Mesenchymal stem cell (in vitro differentiated cells and primary cell): ENCODE data around the gene TRIM66.
A peak's percentile ranks its signal among the peaks of the same experiment; 100 is the strongest.
"Not testable (repeated sequence)": the region's sequence is repeated elsewhere in the genome, so short reads cannot be mapped to it uniquely, and the experiment has no call there.

Experiments used
- DNase-seq: peaks from one replicate; pipeline ENCODE4 v3.0.0-alpha.2; 2013
- H2AFZ ChIP-seq: one replicate; pipeline ENCODE4 v1.6.1; 2013; ENCODE audit warnings: low read depth, mild to moderate bottlenecking, control low read depth, inconsistent platforms, low read length, moderate library complexity
- H2AK5ac ChIP-seq: 2 replicates; pipeline ENCODE4 v1.6.1; 2013; ENCODE audit warnings: low read length, moderate library complexity, mild to moderate bottlenecking, inconsistent platforms; ENCODE audit not compliant: severe bottlenecking
- H2BK120ac ChIP-seq: one replicate; pipeline ENCODE4 v1.6.1; 2013; ENCODE audit warnings: low read depth, mild to moderate bottlenecking, inconsistent platforms, low read length, moderate library complexity
- H2BK12ac ChIP-seq, 2 experiments: one replicate each; pipeline ENCODE4 v1.6.1; 2013; ENCODE audit warnings: inconsistent platforms in 2 of 2, low read length in 2 of 2, mild to moderate bottlenecking in 2 of 2, moderate library complexity in 2 of 2, control low read depth in 1 of 2
- H2BK15ac ChIP-seq: one replicate; pipeline ENCODE4 v1.6.1; 2013; ENCODE audit warnings: mild to moderate bottlenecking, low read depth, inconsistent platforms; ENCODE audit not compliant: poor library complexity, severe bottlenecking
- H2BK5ac ChIP-seq: 2 replicates; pipeline ENCODE4 v1.6.1; 2013; ENCODE audit warnings: low read depth, mild to moderate bottlenecking, low read length, control low read depth, inconsistent platforms; ENCODE audit not compliant: poor library complexity, severe bottlenecking
- H3K14ac ChIP-seq, 2 experiments: one replicate each; pipeline ENCODE4 v1.6.1; 2013; ENCODE audit warnings: inconsistent platforms in 2 of 2, low read length in 2 of 2, control low read depth in 1 of 2, mild to moderate bottlenecking in 1 of 2, moderate library complexity in 1 of 2
- H3K18ac ChIP-seq, 2 experiments: one replicate each; pipeline ENCODE4 v1.6.1; 2013; ENCODE audit warnings: inconsistent platforms in 2 of 2, low read length in 2 of 2, control low read depth in 1 of 2, low read depth in 1 of 2, mild to moderate bottlenecking in 1 of 2
- H3K23ac ChIP-seq, 2 experiments: one replicate each; pipeline ENCODE4 v1.6.1; 2013; ENCODE audit warnings: inconsistent platforms in 2 of 2, low read length in 2 of 2, mild to moderate bottlenecking in 2 of 2, moderate library complexity in 2 of 2, control low read depth in 1 of 2
- H3K27ac ChIP-seq: 2 replicates; pipeline ENCODE4 v1.5.1; 2013; ENCODE audit warnings: mild to moderate bottlenecking, moderate library complexity, low read length, control low read depth, inconsistent platforms; ENCODE audit not compliant: poor library complexity, severe bottlenecking
- H3K27me3 ChIP-seq, 2 experiments: 2 replicates each; pipeline versions ENCODE4 v1.6.1 to v1.7.0; 2013; ENCODE audit warnings: low read length in 2 of 2, mild to moderate bottlenecking in 2 of 2, moderate library complexity in 2 of 2, control low read depth in 1 of 2, inconsistent platforms in 1 of 2; ENCODE audit not compliant: control insufficient read depth in 1 of 2, insufficient read depth in 1 of 2
- H3K36me3 ChIP-seq, 2 experiments: 2 replicates each; pipeline versions ENCODE4 v1.6.1 to v1.7.0; 2013; ENCODE audit warnings: low read length in 2 of 2, control low read depth in 1 of 2, inconsistent platforms in 1 of 2, low read depth in 1 of 2, mild to moderate bottlenecking in 1 of 2; ENCODE audit not compliant: insufficient read depth in 2 of 2, control insufficient read depth in 1 of 2
- H3K4ac ChIP-seq, 2 experiments: one replicate each; pipeline ENCODE4 v1.6.1; 2013; ENCODE audit warnings: inconsistent platforms in 2 of 2, low read length in 2 of 2, mild to moderate bottlenecking in 2 of 2, moderate library complexity in 2 of 2, control low read depth in 1 of 2, low read depth in 1 of 2
- H3K4me1 ChIP-seq: 2 replicates; pipeline ENCODE4 v1.6.1; 2013; ENCODE audit warnings: low read depth, low read length, control low read depth; ENCODE audit not compliant: control insufficient read depth, insufficient read depth
- H3K4me2 ChIP-seq: 2 replicates; pipeline ENCODE4 v1.6.1; 2013; ENCODE audit warnings: low read length, mild to moderate bottlenecking, inconsistent platforms; ENCODE audit not compliant: poor library complexity, severe bottlenecking
- H3K4me3 ChIP-seq, 2 experiments: 2 replicates each; pipeline versions ENCODE4 v1.5.1 to v1.7.0; 2013; ENCODE audit warnings: low read length in 2 of 2, mild to moderate bottlenecking in 2 of 2, control low read depth in 1 of 2, low read depth in 1 of 2; ENCODE audit not compliant: insufficient read depth in 1 of 2
- H3K79me1 ChIP-seq: replicated peaks from 2 replicates; pipeline ENCODE4 v1.6.1; 2013; ENCODE audit warnings: mild to moderate bottlenecking, control low read depth, low read length, inconsistent platforms; ENCODE audit not compliant: poor library complexity, severe bottlenecking
- H3K9ac ChIP-seq: 2 replicates; pipeline ENCODE4 v1.7.0; 2013; ENCODE audit warnings: mild to moderate bottlenecking, low read length, moderate library complexity
- H3K9me3 ChIP-seq: 2 replicates; pipeline ENCODE4 v1.7.0; 2013; ENCODE audit warnings: mild to moderate bottlenecking, low read length; ENCODE audit not compliant: control insufficient read depth
- H4K8ac ChIP-seq: one replicate; pipeline ENCODE4 v1.6.1; 2013; ENCODE audit warnings: inconsistent platforms, mild to moderate bottlenecking, low read length, moderate library complexity
- H4K91ac ChIP-seq: one replicate; pipeline ENCODE4 v1.6.1; 2013; ENCODE audit warnings: mild to moderate bottlenecking, low read length, inconsistent platforms
- WGBS: methylation state at CpG from one replicate; pipeline ENCODE4 v1.1.7; 2013; ENCODE audit warnings: mixed read lengths; 5-methylcytosine and 5-hydroxymethylcytosine counted together

The TRIM66 gene

GRCh38 chr11:8670081-8670480 is 12.4 kb downstream of the TRIM66 start:
- H3K4me3 ChIP-seq, H2AK5ac ChIP-seq, H4K8ac ChIP-seq, H3K27me3 ChIP-seq, H3K14ac ChIP-seq, H3K18ac ChIP-seq, H3K4me2 ChIP-seq, H2AFZ ChIP-seq, H3K23ac ChIP-seq, H2BK12ac ChIP-seq, H3K36me3 ChIP-seq, H3K9me3 ChIP-seq, H2BK15ac ChIP-seq, H2BK5ac ChIP-seq, H2BK120ac ChIP-seq, DNase-seq, H4K91ac ChIP-seq, H3K4ac ChIP-seq, H3K4me1 ChIP-seq, H3K79me1 ChIP-seq, H3K27ac ChIP-seq: not testable (repeated sequence)
- peak overlapping the region; percentile 92 for H3K9ac ChIP-seq
- WGBS: 91% methylated on average over 6 of the region's 6 CpGs

- peaks cover 3 to 19% of the 10 kb centered on the region in 2 experiments for H3K36me3 ChIP-seq
- H3K4me3 ChIP-seq: no peak overlapping the region
- H3K4ac ChIP-seq: no peak overlapping the region
- DNase-seq: no peak
- H2BK120ac ChIP-seq: no peak overlapping the region
- H3K14ac ChIP-seq: no peak overlapping the region
- 100% methylated on average over 1 of the region's 1 CpG for WGBS
- no peak overlapping the region for H4K8ac ChIP-seq
- H2AK5ac ChIP-seq: no peak overlapping the region
- no peaks in the 10 kb centered on the region for H3K9me3 ChIP-seq
- H3K27ac ChIP-seq: no peak overlapping the region
- H3K4me1 ChIP-seq: peaks cover 2% of the 10 kb centered on the region
- H2AFZ ChIP-seq: no peak overlapping the region
- no peak overlapping the region for H2BK15ac ChIP-seq
- no peak overlapping the region for H2BK5ac ChIP-seq
- no peak overlapping the region for H3K9ac ChIP-seq
- no peak overlapping the region for H2BK12ac ChIP-seq
- no peak overlapping the region for H3K23ac ChIP-seq
- no peak overlapping the region for H3K18ac ChIP-seq
- H3K27me3 ChIP-seq: no peaks in the 10 kb centered on the region
- H3K4me2 ChIP-seq: no peak overlapping the region
- peaks cover 6% of the 10 kb centered on the region for H3K79me1 ChIP-seq
- no peak overlapping the region for H4K91ac ChIP-seq
Measured at GRCh38 chr11:8665222-8665621, 17.2 kb downstream of the TRIM66 start.

- no peak overlapping the region for H4K8ac ChIP-seq
Measured at GRCh38 chr11:8661001-8661795, 21.3 kb downstream of the TRIM66 start.

GRCh38 chr11:8658321-8659057 is 24.0 kb downstream of the TRIM66 start:
- no peak overlapping the region for H2AK5ac ChIP-seq
- no peak overlapping the region for H2BK15ac ChIP-seq
- no peak overlapping the region for H3K4ac ChIP-seq
- no peaks in the 10 kb centered on the region for H3K4me1 ChIP-seq
- peaks cover 1% of the 10 kb centered on the region for H3K79me1 ChIP-seq
- H3K27ac ChIP-seq: no peak overlapping the region
- no peak overlapping the region for H4K8ac ChIP-seq
- H2AFZ ChIP-seq: no peak overlapping the region
- H3K4me2 ChIP-seq: no peak overlapping the region
- no peak for DNase-seq
- no peak overlapping the region for H2BK120ac ChIP-seq
- H4K91ac ChIP-seq: no peak overlapping the region
- no peak overlapping the region for H3K18ac ChIP-seq
- H3K27me3 ChIP-seq: no peaks in the 10 kb centered on the region
- peaks cover 10 to 13% of the 10 kb centered on the region in 2 experiments for H3K36me3 ChIP-seq
- peak overlapping the region; percentile 66 for H3K9ac ChIP-seq
- H2BK12ac ChIP-seq: no peak overlapping the region
- H3K23ac ChIP-seq: no peak overlapping the region
- no peak overlapping the region for H2BK5ac ChIP-seq
- H3K9me3 ChIP-seq: no peaks in the 10 kb centered on the region
- H3K4me3 ChIP-seq: peak overlapping the region in 1 of 2 experiments; percentile 45
- 80% methylated on average over 13 of the region's 15 CpGs for WGBS
- no peak overlapping the region for H3K14ac ChIP-seq

More at GRCh38 chr11:8661001-8661795, 21.3 kb downstream of the TRIM66 start:
- peaks cover 10 to 14% of the 10 kb centered on the region in 2 experiments for H3K36me3 ChIP-seq
- no peak overlapping the region for H2AFZ ChIP-seq
- no peak overlapping the region for H2BK120ac ChIP-seq
- H3K9me3 ChIP-seq: no peaks in the 10 kb centered on the region
- no peak overlapping the region for H3K4me2 ChIP-seq
- H2BK12ac ChIP-seq: no peak overlapping the region
- H3K4me1 ChIP-seq: no peaks in the 10 kb centered on the region
- no peak overlapping the region for H4K91ac ChIP-seq
- no peak overlapping the region for H3K9ac ChIP-seq
- DNase-seq: no peak
- H2BK15ac ChIP-seq: no peak overlapping the region
- H2BK5ac ChIP-seq: no peak overlapping the region
- no peak overlapping the region for H3K4me3 ChIP-seq
- H3K27ac ChIP-seq: no peak overlapping the region
- H3K4ac ChIP-seq: no peak overlapping the region
- WGBS: 96% methylated on average over 6 of the region's 6 CpGs
- H3K18ac ChIP-seq: no peak overlapping the region
- no peaks in the 10 kb centered on the region for H3K27me3 ChIP-seq
- H3K79me1 ChIP-seq: peaks cover 4% of the 10 kb centered on the region
- no peak overlapping the region for H2AK5ac ChIP-seq
- no peak overlapping the region for H3K23ac ChIP-seq
- no peak overlapping the region for H3K14ac ChIP-seq
